SU-DHL-6 (cell line): ENCODE data around the gene IFITM5.

Experiments
- CTCF ChIP-seq: fragments of 200-600 bp; sonication (generic); IDR thresholded peaks from one replicate; pipeline ENCODE4 v1.5.1; 2017; ENCODE audit warnings: antibody characterized with exemption, mild to moderate bottlenecking, low read length, moderate library complexity; ENCODE audit not compliant: insufficient read depth, poor library complexity, severe bottlenecking
- EZH2phosphoT487 ChIP-seq: fragments of 200-600 bp; sonication (generic), shearing (Covaris generic); conservative IDR thresholded peaks from 2 replicates; pipeline ENCODE4 v1.6.1; 2018; ENCODE audit warnings: mild to moderate bottlenecking, antibody characterized with exemption, low read length, moderate library complexity, mixed read lengths

GRCh38 chr11:337711-338110 is 38.4 kb upstream of the IFITM5 start:
- no peak for TF ChIP-seq CTCF
- TF ChIP-seq EZH2phosphoT487 = no peak
